H9 (cell line): ENCODE measurements around the gene MARCHF3. TPM values are rescaled to one million over a fixed set of nuclear protein-coding genes. Genes with fewer than 3 reads are reported as not detected.
"Not testable (repeated sequence)": the region's sequence is repeated elsewhere in the genome, so short reads cannot be mapped to it uniquely, and the experiment has no call there.

ENCODE experiments used
- DNase-seq: peaks from one replicate; pipeline ENCODE4 v3.0.0-alpha.2; 2017
- H2AFZ ChIP-seq: one replicate; pipeline ENCODE4 v1.6.1; 2013; ENCODE audit warnings: mild to moderate bottlenecking, low read length, control low read depth, moderate library complexity
- H2AK5ac ChIP-seq: 2 replicates; pipeline ENCODE4 v1.6.1; 2013; ENCODE audit warnings: low read length, control low read depth, mixed read lengths; ENCODE audit not compliant: insufficient read length
- H2BK120ac ChIP-seq: one replicate; pipeline ENCODE4 v1.6.1; 2013; ENCODE audit warnings: low read depth, mild to moderate bottlenecking, low read length, control low read depth, inconsistent platforms; ENCODE audit not compliant: poor library complexity, severe bottlenecking
- H2BK12ac ChIP-seq: 2 replicates; pipeline ENCODE4 v1.6.1; 2013; ENCODE audit warnings: low read length, control low read depth, mixed read lengths, low read depth; ENCODE audit not compliant: insufficient read length
- H2BK15ac ChIP-seq: 2 replicates; pipeline ENCODE4 v1.6.1; 2013; ENCODE audit warnings: low read depth, low read length, control low read depth
- H2BK20ac ChIP-seq: one replicate; pipeline ENCODE4 v1.6.1; 2013; ENCODE audit warnings: low read depth, mild to moderate bottlenecking, low read length, control low read depth, inconsistent platforms; ENCODE audit not compliant: poor library complexity, severe bottlenecking
- H2BK5ac ChIP-seq: 2 replicates; pipeline ENCODE4 v1.6.1; 2013; ENCODE audit warnings: low read length, control low read depth, mixed read lengths; ENCODE audit not compliant: insufficient read length
- H3K14ac ChIP-seq: 2 replicates; pipeline ENCODE4 v1.6.1; 2013; ENCODE audit warnings: low read length, control low read depth; ENCODE audit not compliant: insufficient read depth
- H3K18ac ChIP-seq: 2 replicates; pipeline ENCODE4 v1.6.1; 2013; ENCODE audit warnings: low read depth, mild to moderate bottlenecking, mixed read lengths, low read length, control low read depth; ENCODE audit not compliant: insufficient read length
- H3K23ac ChIP-seq: 2 replicates; pipeline ENCODE4 v1.6.1; 2013; ENCODE audit warnings: low read length, control low read depth, mixed read lengths, low read depth; ENCODE audit not compliant: insufficient read length
- H3K23me2 ChIP-seq: 2 replicates; pipeline ENCODE4 v1.6.1; 2013; ENCODE audit warnings: low read depth, mild to moderate bottlenecking, mixed read lengths, low read length, control low read depth; ENCODE audit not compliant: insufficient read length, poor library complexity, severe bottlenecking
- H3K27ac ChIP-seq: 2 replicates; pipeline ENCODE4 v1.5.1; 2013; ENCODE audit warnings: low read length, control low read depth, mixed read lengths, low read depth; ENCODE audit not compliant: insufficient read length
- H3K27me3 ChIP-seq: 2 replicates; pipeline ENCODE4 v1.6.1; 2013; ENCODE audit warnings: low read length, control low read depth, inconsistent platforms; ENCODE audit not compliant: insufficient read depth
- H3K4ac ChIP-seq: 2 replicates; pipeline ENCODE4 v1.6.1; 2013; ENCODE audit warnings: low read depth, mild to moderate bottlenecking, control low read depth, inconsistent platforms, low read length, moderate library complexity
- H3K4me1 ChIP-seq: 2 replicates; pipeline ENCODE4 v1.6.1; 2013; ENCODE audit warnings: low read length, control low read depth, inconsistent platforms; ENCODE audit not compliant: insufficient read depth
- H3K4me2 ChIP-seq: 2 replicates; pipeline ENCODE4 v1.6.1; 2013; ENCODE audit warnings: low read length, control low read depth, mixed read lengths; ENCODE audit not compliant: insufficient read length, insufficient read depth
- H3K56ac ChIP-seq: 2 replicates; pipeline ENCODE4 v1.6.1; 2013; ENCODE audit warnings: low read depth, mild to moderate bottlenecking, mixed read lengths, low read length, control low read depth; ENCODE audit not compliant: insufficient read length
- H3K79me1 ChIP-seq: 2 replicates; pipeline ENCODE4 v1.6.1; 2013; ENCODE audit warnings: low read depth, mild to moderate bottlenecking, moderate library complexity, low read length, control low read depth, inconsistent platforms; ENCODE audit not compliant: insufficient read depth, poor library complexity, severe bottlenecking
- H3K79me2 ChIP-seq: 2 replicates; pipeline ENCODE4 v1.6.1; 2013; ENCODE audit warnings: low read length, control low read depth, inconsistent platforms; ENCODE audit not compliant: insufficient read depth
- H3K9ac ChIP-seq: 2 replicates; pipeline ENCODE4 v1.6.1; 2013; ENCODE audit warnings: low read length, control low read depth, mixed read lengths; ENCODE audit not compliant: insufficient read length; ENCODE audit errors: extremely low read depth
- H3K9me3 ChIP-seq: one replicate; pipeline ENCODE4 v1.6.1; 2013; ENCODE audit warnings: low read depth, low read length, inconsistent platforms; ENCODE audit not compliant: control insufficient read depth
- H3T11ph ChIP-seq: one replicate; pipeline ENCODE4 v1.6.1; 2013; ENCODE audit warnings: mild to moderate bottlenecking, low read length, control low read depth, inconsistent platforms
- H4K20me1 ChIP-seq: one replicate; pipeline ENCODE4 v1.6.1; 2013; ENCODE audit not compliant: control insufficient read depth, insufficient read length, insufficient read depth
- H4K5ac ChIP-seq: 2 replicates; pipeline ENCODE4 v1.6.1; 2013; ENCODE audit warnings: low read depth, mild to moderate bottlenecking, mixed read lengths, low read length, control low read depth; ENCODE audit not compliant: insufficient read length
- H4K8ac ChIP-seq: replicated peaks from 2 replicates; pipeline ENCODE4 v1.6.1; 2013; ENCODE audit warnings: low read length, control low read depth, mixed read lengths, low read depth; ENCODE audit not compliant: insufficient read length
- H4K91ac ChIP-seq: 2 replicates; pipeline ENCODE4 v1.6.1; 2013; ENCODE audit warnings: low read depth, mild to moderate bottlenecking, moderate library complexity, mixed read lengths, low read length, control low read depth; ENCODE audit not compliant: insufficient read length
- H3K27ac Mint-ChIP-seq, 3 experiments: 2 replicates in 2 of 3; 3 replicates in 1 of 3; pipeline ENCODE4 v1.8.0; 2020 to 2021; ENCODE audit warnings: mixed read lengths in 3 of 3, mild to moderate bottlenecking in 1 of 3, moderate library complexity in 1 of 3
- H3K27me3 Mint-ChIP-seq: 2 replicates; pipeline ENCODE4 v1.8.0; 2021; ENCODE audit warnings: low read depth, mild to moderate bottlenecking, moderate library complexity, mixed read lengths
- H3K36me3 Mint-ChIP-seq, 3 experiments: 2 replicates in 2 of 3; 3 replicates in 1 of 3; pipeline ENCODE4 v1.8.0; 2020 to 2021; ENCODE audit warnings: low read depth in 3 of 3, mixed read lengths in 3 of 3; ENCODE audit not compliant: insufficient read depth in 1 of 3
- H3K4me1 Mint-ChIP-seq, 2 experiments: 2 replicates each; pipeline ENCODE4 v1.8.0; 2020; ENCODE audit warnings: mixed read lengths in 2 of 2
- H3K4me3 Mint-ChIP-seq, 2 experiments: 2 replicates in 1 of 2; 3 replicates in 1 of 2; pipeline ENCODE4 v1.8.0; 2020 to 2021; ENCODE audit warnings: mild to moderate bottlenecking in 2 of 2, mixed read lengths in 2 of 2, moderate library complexity in 1 of 2
- H3K9me3 Mint-ChIP-seq, 2 experiments: 2 replicates in 1 of 2; 3 replicates in 1 of 2; pipeline ENCODE4 v1.8.0; 2020; ENCODE audit warnings: mild to moderate bottlenecking in 2 of 2, mixed read lengths in 2 of 2, moderate library complexity in 1 of 2
- CTCF ChIP-seq: fragments of 200-600 bp; sonication (generic); conservative IDR thresholded peaks from 3 replicates; pipeline ENCODE4 v1.8.0; 2021; ENCODE audit warnings: antibody characterized with exemption, mild to moderate bottlenecking
- WGBS: extraction: QIAGEN DNeasy Blood & Tissue Kit; methylation state at CpG from one replicate; pipeline ENCODE4 v1.1.7; 2013; ENCODE audit warnings: missing lambda C conversion rate, low lambda C conversion rate, mixed read lengths; ENCODE audit not compliant: insufficient read length; ENCODE audit errors: extremely low coverage; 5-methylcytosine and 5-hydroxymethylcytosine counted together
- total RNA-seq: library from RNA; stranded (reverse); gene quantifications from 2 replicates; pipeline ENCODE4 v1.2.1, GENCODE V29; 2021

The MARCHF3 gene
- total RNA-seq, 1 experiment from 2014 or later = 17.7 TPM

- Histone ChIP-seq H2AK5ac (no peak overlapping the region), H4K5ac (no peak overlapping the region), H3K79me1 (peaks cover 3% of the 10 kb centered on the region), H3T11ph (no peak overlapping the region), H3K14ac (no peak overlapping the region), H3K79me2 (no peaks in the 10 kb centered on the region), H3K27ac (no peak overlapping the region), H4K91ac (no peak overlapping the region), H2BK20ac (no peak overlapping the region), H3K4me1 (0 out of 2 replicates have a peak, but pooled peaks cover 6% of the 10 kb centered on the region), H2BK120ac (no peak overlapping the region), H4K20me1 (no peaks in the 10 kb centered on the region), H2AFZ (no peak overlapping the region), H2BK15ac (no peak overlapping the region), H3K56ac (no peak overlapping the region), H3K4me2 (no peak overlapping the region), H3K23ac (no peak overlapping the region), H2BK12ac (no peak overlapping the region), H3K18ac (no peak overlapping the region), H4K8ac (no peak overlapping the region), H3K4ac (no peak overlapping the region), H3K9me3 (no peaks in the 10 kb centered on the region), H3K9ac (no peak overlapping the region), H3K23me2 (no peaks in the 10 kb centered on the region), H2BK5ac (no peak overlapping the region), H3K27me3 (no peaks in the 10 kb centered on the region)
- Mint-ChIP-seq H3K4me3 (no peak overlapping the region), H3K9me3 (no peaks in the 10 kb centered on the region), H3K36me3 (no peaks in the 10 kb centered on the region), H3K27me3 (no peaks in the 10 kb centered on the region), H3K4me1 (peaks cover 4 to 8% of the 10 kb centered on the region in 2 experiments; a peak in 3 of 4 replicates), H3K27ac (no peak overlapping the region)
- no peak for TF ChIP-seq CTCF
- WGBS = no CpG with 5 or more reads among the region's 5 CpGs
- no peak for DNase-seq
Measured at GRCh38 chr5:127006744-127007143, 23.6 kb downstream of the MARCHF3 start.

- not testable (repeated sequence) for H2BK12ac ChIP-seq, H3K23ac ChIP-seq, H3K27me3 ChIP-seq, H4K5ac ChIP-seq, H4K91ac ChIP-seq, H3K18ac ChIP-seq, H3K56ac ChIP-seq, H3K23me2 ChIP-seq, H3K4me1 Mint-ChIP-seq, H3K36me3 Mint-ChIP-seq, H2BK5ac ChIP-seq, H3K79me2 ChIP-seq, H4K8ac ChIP-seq, H3K9me3 Mint-ChIP-seq, H3K27ac ChIP-seq, H2BK15ac ChIP-seq, DNase-seq, H2BK120ac ChIP-seq, H3K27me3 Mint-ChIP-seq, H2BK20ac ChIP-seq, H3K27ac Mint-ChIP-seq, H3K9me3 ChIP-seq, H3K4me3 Mint-ChIP-seq, H3K4ac ChIP-seq, H3K4me2 ChIP-seq, H4K20me1 ChIP-seq, H2AFZ ChIP-seq, H3K4me1 ChIP-seq, H3K9ac ChIP-seq, H3T11ph ChIP-seq, H3K79me1 ChIP-seq, H3K14ac ChIP-seq, H2AK5ac ChIP-seq
- no CpG with 5 or more reads among the region's 3 CpGs for WGBS
Measured at GRCh38 chr5:127005282-127005681, 25.1 kb downstream of the MARCHF3 start.
